Ishikawa (cell line): Measurements from ENCODE around the gene TGM2.

ENCODE experiments used
- CEBPB ChIP-seq: IDR thresholded peaks from 2 replicates; pipeline ENCODE4 v1.6.1; 2012
- EGR1 ChIP-seq: IDR thresholded peaks from 2 replicates; pipeline ENCODE4 v1.6.1; 2012
- EP300 ChIP-seq: IDR thresholded peaks from 2 replicates; pipeline ENCODE4 v1.6.1; 2012; ENCODE audit warnings: borderline replicate concordance
- RAD21 ChIP-seq: IDR thresholded peaks from 2 replicates; pipeline ENCODE4 v1.6.1; 2012; ENCODE audit warnings: low read depth

DNA sequence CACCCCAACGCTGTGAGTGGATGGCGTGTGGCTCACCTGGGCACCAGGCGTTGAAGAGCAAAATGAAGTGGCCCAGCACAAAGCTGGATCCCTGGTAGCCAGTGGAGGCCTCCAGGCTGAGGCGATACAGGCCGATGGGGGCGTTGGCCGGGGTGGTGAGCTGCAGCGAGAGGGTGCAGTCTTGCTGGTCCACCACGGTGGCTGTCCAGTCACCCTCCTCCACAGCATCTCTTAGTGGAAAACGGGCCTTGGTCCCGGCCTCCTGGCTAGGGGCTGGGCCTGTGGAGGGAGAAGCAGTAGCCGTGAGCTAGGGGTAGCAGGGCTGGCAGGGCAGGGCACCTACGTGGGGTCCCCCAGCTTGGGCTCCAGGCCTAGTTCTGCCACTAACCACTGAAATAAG lies 9.3 kb downstream of the TGM2 start:
- TF ChIP-seq EP300 (no peak), CEBPB (no peak), EGR1 (no peak), RAD21 (no peak)
